D721Med (cell line): ENCODE data around the gene MECR.

Experiments used
- DNase-seq: peaks from one replicate; pipeline ENCODE4 v3.0.0; 2011; ENCODE audit warnings: low spot score; ENCODE audit not compliant: insufficient read length
- FAIRE-seq: peaks from 2 replicates; lab custom pipeline; 2011; peaks lifted over from hg19 to GRCh38; lab: Jason Lieb, UNC
- TF ChIP-seq, protein P1 (sequence below): IDR thresholded peaks from 2 replicates; pipeline ENCODE4 v1.5.1; 2012; ENCODE audit warnings: mild to moderate bottlenecking, control low read depth; ENCODE audit not compliant: insufficient read depth; ENCODE audit errors: missing control alignments

MECR gene

DNA sequence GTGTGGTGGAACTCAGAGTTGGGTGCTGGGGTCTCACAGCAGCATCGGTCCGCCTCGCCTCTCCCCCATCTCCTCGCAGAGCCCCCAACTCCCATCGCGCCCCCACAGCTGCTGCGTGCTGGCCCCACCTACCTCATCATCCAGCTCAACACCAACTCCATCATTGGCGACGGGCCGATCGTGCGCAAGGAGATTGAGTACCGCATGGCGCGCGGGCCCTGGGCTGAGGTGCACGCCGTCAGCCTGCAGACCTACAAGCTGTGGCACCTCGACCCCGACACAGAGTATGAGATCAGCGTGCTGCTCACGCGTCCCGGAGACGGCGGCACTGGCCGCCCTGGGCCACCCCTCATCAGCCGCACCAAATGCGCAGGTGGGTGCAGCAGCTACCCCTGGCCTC, 29.8 kb upstream of the MECR start:
- FAIRE-seq: no peak
- TF ChIP-seq, protein P1, sequence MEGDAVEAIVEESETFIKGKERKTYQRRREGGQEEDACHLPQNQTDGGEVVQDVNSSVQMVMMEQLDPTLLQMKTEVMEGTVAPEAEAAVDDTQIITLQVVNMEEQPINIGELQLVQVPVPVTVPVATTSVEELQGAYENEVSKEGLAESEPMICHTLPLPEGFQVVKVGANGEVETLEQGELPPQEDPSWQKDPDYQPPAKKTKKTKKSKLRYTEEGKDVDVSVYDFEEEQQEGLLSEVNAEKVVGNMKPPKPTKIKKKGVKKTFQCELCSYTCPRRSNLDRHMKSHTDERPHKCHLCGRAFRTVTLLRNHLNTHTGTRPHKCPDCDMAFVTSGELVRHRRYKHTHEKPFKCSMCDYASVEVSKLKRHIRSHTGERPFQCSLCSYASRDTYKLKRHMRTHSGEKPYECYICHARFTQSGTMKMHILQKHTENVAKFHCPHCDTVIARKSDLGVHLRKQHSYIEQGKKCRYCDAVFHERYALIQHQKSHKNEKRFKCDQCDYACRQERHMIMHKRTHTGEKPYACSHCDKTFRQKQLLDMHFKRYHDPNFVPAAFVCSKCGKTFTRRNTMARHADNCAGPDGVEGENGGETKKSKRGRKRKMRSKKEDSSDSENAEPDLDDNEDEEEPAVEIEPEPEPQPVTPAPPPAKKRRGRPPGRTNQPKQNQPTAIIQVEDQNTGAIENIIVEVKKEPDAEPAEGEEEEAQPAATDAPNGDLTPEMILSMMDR: no peak

DNA sequence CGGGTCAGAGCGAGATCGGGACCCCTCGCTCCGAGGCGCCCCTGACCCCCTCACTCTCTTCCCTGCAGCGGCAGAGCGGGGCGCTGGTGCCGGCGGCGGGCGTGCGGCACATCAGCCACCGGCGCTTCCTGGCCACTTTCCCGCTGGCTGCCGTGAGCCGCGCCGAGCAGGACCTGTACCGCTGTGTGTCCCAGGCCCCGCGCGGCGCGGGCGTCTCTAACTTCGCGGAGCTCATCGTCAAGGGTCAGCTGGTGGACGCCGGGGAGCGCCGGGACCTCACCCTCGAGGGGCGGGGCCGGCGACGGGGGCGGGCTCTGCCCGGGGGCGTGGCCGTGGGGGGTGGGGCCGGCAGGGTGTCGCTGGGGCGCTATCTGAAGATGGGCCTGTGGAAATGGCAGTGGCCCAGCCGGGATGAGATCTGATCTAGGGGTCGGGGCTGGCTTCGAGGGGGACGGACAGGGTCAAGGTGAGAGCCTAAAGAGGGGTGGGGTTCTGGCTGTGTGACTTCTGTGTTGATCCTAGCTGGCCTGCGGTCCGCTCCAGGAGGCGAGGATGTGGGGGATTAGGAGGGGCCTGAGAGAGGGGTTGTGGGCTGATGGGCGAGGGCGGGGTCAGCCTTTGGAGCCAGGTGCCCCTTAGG, 29.2 kb upstream of the MECR start:
- FAIRE-seq (no peak), DNase-seq (no peak)
- TF ChIP-seq, protein P1: no peak

More for the DNA sequence above, 29.8 kb upstream of the MECR start:
- no peak for DNase-seq

DNA sequence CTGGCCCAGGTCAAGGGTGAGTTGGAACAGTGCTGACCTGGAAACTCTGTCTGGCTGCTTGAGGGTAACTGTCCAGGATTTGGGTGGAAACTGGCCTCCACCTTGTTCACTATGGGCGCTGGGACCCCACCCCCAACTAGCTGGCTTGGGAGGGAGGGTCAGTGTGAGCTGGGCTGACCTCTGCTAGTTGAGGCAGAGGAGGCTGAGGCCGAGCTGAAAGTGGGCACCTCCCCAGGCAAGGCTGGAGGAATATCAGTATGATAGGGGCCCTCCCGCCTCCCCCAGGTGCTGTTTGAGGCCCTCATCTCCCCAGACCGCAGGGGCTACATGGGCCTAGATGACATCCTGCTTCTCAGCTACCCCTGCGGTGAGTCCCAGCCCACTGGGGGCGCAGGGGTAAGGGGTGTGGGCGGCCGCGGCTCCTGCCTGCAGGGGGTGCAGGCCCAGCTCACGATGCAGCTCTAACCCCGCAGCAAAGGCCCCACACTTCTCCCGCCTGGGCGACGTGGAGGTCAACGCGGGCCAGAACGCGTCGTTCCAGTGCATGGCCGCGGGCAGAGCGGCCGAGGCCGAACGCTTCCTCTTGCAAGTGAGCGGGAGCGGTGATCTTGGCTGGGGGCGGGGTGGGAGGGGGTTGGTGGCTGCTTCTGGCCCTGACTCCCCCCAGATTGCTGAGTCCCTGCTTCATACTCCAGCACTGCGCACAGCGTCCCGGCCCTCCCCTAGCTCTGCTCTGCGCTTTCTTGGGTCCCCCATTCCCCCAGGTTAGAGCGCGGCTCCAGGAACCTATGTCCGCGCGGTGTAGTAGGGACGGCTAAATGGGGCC, 28.5 kb upstream of the MECR start:
- FAIRE-seq (no peak), DNase-seq (no peak)
- TF ChIP-seq, protein P1: no peak

DNA sequence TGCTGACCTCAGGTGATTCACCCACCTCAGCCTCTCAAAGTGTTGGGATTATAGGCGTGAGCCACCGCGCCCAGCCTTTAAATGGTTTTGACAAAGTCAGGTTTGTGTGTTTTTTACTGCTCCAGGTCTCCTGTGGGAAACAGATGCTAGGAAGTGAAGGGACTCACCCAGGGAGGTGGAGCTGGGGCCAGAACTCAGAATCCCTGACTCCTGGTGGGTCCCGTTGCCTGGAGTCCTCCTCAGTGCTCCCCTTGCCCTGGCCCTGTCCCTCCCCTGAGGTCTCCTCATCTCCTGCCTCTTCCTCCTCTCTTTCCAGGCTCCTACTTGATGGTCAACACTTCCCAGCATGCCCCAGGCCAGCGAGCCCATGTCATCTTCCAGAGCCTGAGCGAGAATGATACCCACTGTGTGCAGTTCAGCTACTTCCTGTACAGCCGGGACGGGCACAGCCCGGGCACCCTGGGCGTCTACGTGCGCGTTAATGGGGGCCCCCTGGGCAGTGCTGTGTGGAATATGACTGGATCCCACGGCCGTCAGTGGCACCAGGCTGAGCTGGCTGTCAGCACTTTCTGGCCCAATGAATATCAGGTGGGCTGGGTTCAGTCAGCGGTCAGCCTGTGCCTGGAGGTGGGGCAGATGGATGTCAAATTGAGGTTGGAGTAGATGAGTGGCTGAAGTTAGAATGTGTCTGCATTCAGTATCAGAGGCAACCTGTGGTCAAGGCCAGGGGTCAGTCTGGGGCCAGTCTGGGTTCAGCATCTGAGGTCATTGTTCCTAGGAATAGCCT, 27.6 kb upstream of the MECR start:
- TF ChIP-seq, protein P1: no peak
- FAIRE-seq (no peak), DNase-seq (no peak)

DNA sequence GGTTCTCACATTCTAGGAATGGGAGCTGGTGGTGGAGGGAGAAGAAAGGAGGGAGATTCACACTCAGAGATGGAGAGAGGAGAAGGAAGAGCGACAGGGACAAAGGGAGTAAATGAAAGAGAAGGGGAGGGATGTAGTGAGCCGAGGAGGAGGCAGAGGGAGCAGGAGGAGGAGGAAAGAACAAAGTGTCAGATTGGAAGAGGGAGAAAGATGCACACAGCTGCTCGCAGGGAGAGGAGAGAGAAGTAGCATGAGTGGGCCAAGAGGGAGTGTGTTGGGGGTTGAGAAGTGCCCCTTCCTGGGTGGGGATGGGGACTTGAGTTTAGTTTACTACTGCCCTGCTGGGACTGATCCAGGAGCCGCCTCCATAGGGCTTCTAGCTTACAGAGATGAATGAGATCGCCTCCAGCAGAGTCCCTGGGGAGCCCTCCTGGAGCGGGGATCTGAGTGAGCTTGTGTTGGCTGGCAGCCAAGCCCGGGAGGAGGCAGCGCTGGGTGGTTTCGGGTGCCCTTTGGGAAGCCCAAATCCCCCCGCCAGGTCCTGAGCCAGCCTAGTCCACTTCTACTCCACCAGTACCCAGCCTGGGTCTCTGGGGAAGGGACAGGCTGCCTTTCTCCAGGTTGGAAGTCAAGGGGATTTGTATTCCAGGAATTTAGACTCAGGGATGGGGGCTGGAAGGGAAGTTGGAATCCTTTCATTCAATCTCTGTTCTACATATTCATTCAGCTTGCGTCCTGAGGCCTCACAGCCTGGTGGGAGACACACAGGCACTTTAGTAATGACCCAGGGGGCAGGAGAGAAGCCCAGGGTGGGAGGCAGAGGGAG, 26.5 kb upstream of the MECR start:
- FAIRE-seq (no peak), DNase-seq (peak; percentile 82)
- TF ChIP-seq, protein P1: no peak

DNA sequence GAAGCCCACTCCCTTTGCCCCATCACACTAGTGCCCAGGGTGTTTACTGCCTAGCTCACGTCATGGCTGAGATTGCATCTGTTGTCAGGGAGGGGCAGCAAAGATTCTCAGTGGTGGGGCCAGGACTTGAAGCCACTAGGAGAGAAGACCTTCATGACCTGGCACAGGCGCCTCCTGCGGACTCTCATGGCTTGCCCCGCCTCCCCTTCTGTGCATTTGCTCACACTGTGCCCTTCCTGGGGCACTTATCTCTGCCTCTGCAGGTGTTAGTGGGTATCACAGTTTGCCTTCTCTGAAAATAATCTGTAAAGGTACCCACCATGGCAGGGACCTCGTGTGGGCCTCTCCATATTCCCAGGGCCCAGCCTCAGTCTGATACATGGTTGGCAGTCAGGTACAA, 25.7 kb upstream of the MECR start:
- DNase-seq: no peak
- TF ChIP-seq, protein P1: no peak
- FAIRE-seq: no peak
